Adrenal gland (tissue), 5 donors: ENCODE measurements around the gene JADE3.

ENCODE experiments used
- CTCF ChIP-seq, 6 experiments: fragments of 450-650 bp in 4 of 6; fragments of 200-600 bp in 2 of 6; sonication (generic) in 1 of 6; IDR thresholded peaks; 1 replicate in 5 of 6; 2 replicates in 1 of 6; pipeline versions ENCODE4 v1.5.1 to v1.8.0; 2016 to 2021; ENCODE audit warnings: antibody characterized with exemption in 6 of 6, mild to moderate bottlenecking in 2 of 6, moderate library complexity in 1 of 6
- POLR2A ChIP-seq, 2 donors: fragments of 450-650 bp; IDR thresholded peaks; one replicate each; pipeline ENCODE4 v1.6.1; 2017; ENCODE audit warnings: antibody characterized with exemption in 2 of 2, mild to moderate bottlenecking in 2 of 2, moderate library complexity in 1 of 2
- donor health status: DM: no; HTN: no; CAD: no.

DNA sequence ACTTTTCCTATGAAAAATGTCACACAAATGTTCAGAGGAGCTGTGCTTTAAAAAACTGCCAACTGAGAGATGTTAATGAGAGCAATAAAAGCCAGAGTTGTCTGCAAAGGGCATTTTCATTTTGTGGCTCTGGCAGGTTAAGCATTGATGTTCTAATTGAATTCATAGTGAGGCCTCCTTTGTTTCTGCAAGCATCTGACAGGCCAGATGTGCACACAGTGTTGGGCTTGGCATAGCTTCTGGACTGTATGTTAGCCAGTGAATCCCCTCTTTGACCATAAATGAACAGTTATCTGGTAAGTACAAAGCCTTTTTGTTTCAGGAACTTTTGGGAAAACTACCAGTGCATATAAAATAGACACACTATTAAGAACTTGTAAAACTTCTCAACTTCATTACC is 81.9 kb downstream of the JADE3 start:
- no peak for TF ChIP-seq POLR2A (IDR thresholded peaks at IDR 0.05)
- no peak for TF ChIP-seq CTCF (IDR thresholded peaks at IDR 0.05)
